ENCODE data around the gene NGEF. TPM values are rescaled to one million over a fixed set of nuclear protein-coding genes. Genes with fewer than 3 reads are reported as not detected.
A peak's percentile ranks its signal among the peaks of the same experiment; 100 is the strongest.

The NGEF gene
- total RNA-seq, 1 experiment from 2014 or later = 2.7 TPM

- no peaks in the 10 kb centered on the region for H3K36me3 Mint-ChIP-seq (ENCODE audit: insufficient read depth, unreplicated experiment)
- no peaks in the 10 kb centered on the region for H3K27me3 Mint-ChIP-seq (ENCODE audit: insufficient read depth, unreplicated experiment)
- TF ChIP-seq CTCF (IDR thresholded peaks at IDR 0.05; ENCODE audit: unreplicated experiment) = no peak
- intact Hi-C loops (cut with micrococcal nuclease) = no loop called here
- ChIA-PET CTCF (no interaction called here), POLR2A (interaction anchor here (0.6 kb wide), 1 partner anchor 102 kb away, joined by 3 read pairs; no protein-coding TSS in a partner anchor)
- peak overlapping the region; percentile 58 for H3K4me3 Mint-ChIP-seq (ENCODE audit: unreplicated experiment)
- H3K9me3 Mint-ChIP-seq (ENCODE audit: unreplicated experiment) = no peaks in the 10 kb centered on the region
- no TSS peak for BruUV-seq (replicated peaks)
- no peak overlapping the region for H3K27ac Mint-ChIP-seq (ENCODE audit: low read depth, unreplicated experiment)
- DNase-seq (ENCODE audit: unreplicated experiment) = peak; percentile 16
- H3K4me1 Mint-ChIP-seq (ENCODE audit: insufficient read depth, unreplicated experiment) = peaks cover 7% of the 10 kb centered on the region
Measured at GRCh38 chr2:232927032-232927792, 85.8 kb downstream of the NGEF start.

GRCh38 chr2:232926431-232926939, 86.6 kb downstream of the NGEF start:
- ChIA-PET CTCF (no interaction called here), POLR2A (interaction anchor here (0.6 kb wide), 1 partner anchor 9 kb away, joined by 4 read pairs; no protein-coding TSS in a partner anchor)
- TF ChIP-seq CTCF (IDR thresholded peaks at IDR 0.05; ENCODE audit: unreplicated experiment) = no peak
- no TSS peak for BruUV-seq (replicated peaks)
- H3K27me3 Mint-ChIP-seq (ENCODE audit: insufficient read depth, unreplicated experiment) = no peaks in the 10 kb centered on the region
- no peaks in the 10 kb centered on the region for H3K36me3 Mint-ChIP-seq (ENCODE audit: insufficient read depth, unreplicated experiment)
- H3K27ac Mint-ChIP-seq (ENCODE audit: low read depth, unreplicated experiment) = no peak overlapping the region
- intact Hi-C loops (cut with micrococcal nuclease) = no loop called here
- no peaks in the 10 kb centered on the region for H3K9me3 Mint-ChIP-seq (ENCODE audit: unreplicated experiment)
- no peak for DNase-seq (ENCODE audit: unreplicated experiment)
- peak overlapping the region; percentile 58 for H3K4me3 Mint-ChIP-seq (ENCODE audit: unreplicated experiment)
- peaks cover 3% of the 10 kb centered on the region for H3K4me1 Mint-ChIP-seq (ENCODE audit: insufficient read depth, unreplicated experiment)

- Mint-ChIP-seq H3K9me3 (ENCODE audit: unreplicated experiment) (no peaks in the 10 kb centered on the region), H3K27me3 (ENCODE audit: insufficient read depth, unreplicated experiment) (no peaks in the 10 kb centered on the region), H3K27ac (ENCODE audit: low read depth, unreplicated experiment) (no peak overlapping the region), H3K36me3 (ENCODE audit: insufficient read depth, unreplicated experiment) (no peaks in the 10 kb centered on the region), H3K4me3 (ENCODE audit: unreplicated experiment) (no peak overlapping the region), H3K4me1 (ENCODE audit: insufficient read depth, unreplicated experiment) (no peaks in the 10 kb centered on the region)
- DNase-seq (ENCODE audit: unreplicated experiment) = no peak
- TF ChIP-seq CTCF (IDR thresholded peaks at IDR 0.05; ENCODE audit: unreplicated experiment) = no peak
- intact Hi-C loops (cut with micrococcal nuclease) = no loop called here
- ChIA-PET POLR2A (interaction anchor here (0.6 kb wide), 1 partner anchor 9 kb away, joined by 4 read pairs; no protein-coding TSS in a partner anchor), CTCF (interaction anchor here (0.6 kb wide), 1 partner anchor 78 kb away, joined by 4 read pairs; no protein-coding TSS in a partner anchor)
- BruUV-seq (replicated peaks) = no TSS peak
Measured at GRCh38 chr2:232925821-232926156, 87.3 kb downstream of the NGEF start.

- intact Hi-C loops (cut with micrococcal nuclease) = no loop called here
Measured at GRCh38 chr2:232925153-232925820, 87.8 kb downstream of the NGEF start.

More at GRCh38 chr2:232925153-232925820, 87.8 kb downstream of the NGEF start:
- ChIA-PET CTCF (interaction anchor here (0.6 kb wide), 1 partner anchor 78 kb away, joined by 4 read pairs; no protein-coding TSS in a partner anchor), POLR2A (interaction anchor here (0.6 kb wide), 1 partner anchor 902 kb away, joined by 3 read pairs; no protein-coding TSS in a partner anchor)
- DNase-seq (ENCODE audit: unreplicated experiment) = peak; percentile 17
- Mint-ChIP-seq H3K27ac (ENCODE audit: low read depth, unreplicated experiment) (no peak overlapping the region), H3K4me1 (ENCODE audit: insufficient read depth, unreplicated experiment) (no peaks in the 10 kb centered on the region), H3K27me3 (ENCODE audit: insufficient read depth, unreplicated experiment) (no peaks in the 10 kb centered on the region), H3K9me3 (ENCODE audit: unreplicated experiment) (no peaks in the 10 kb centered on the region), H3K4me3 (ENCODE audit: unreplicated experiment) (no peak overlapping the region), H3K36me3 (ENCODE audit: insufficient read depth, unreplicated experiment) (no peaks in the 10 kb centered on the region)
- no TSS peak for BruUV-seq (replicated peaks)
- no peak for TF ChIP-seq CTCF (IDR thresholded peaks at IDR 0.05; ENCODE audit: unreplicated experiment)

All from MCF 10A (cell line).